PC-3 (cell line): ENCODE measurements around the gene RNASEH2B. TPM values are rescaled to one million over a fixed set of nuclear protein-coding genes. Genes with fewer than 3 reads are reported as not detected.

Experiments
- ATAC-seq: fragments of 200-7000 bp; cut with Tn5 transposase; 2 replicates; pipeline ENCODE4 v1.9.1; 2020; ENCODE audit warnings: mild to moderate bottlenecking, moderate library complexity
- BruUV-seq: library from RNA; stranded (reverse); fragments of 400-500 nt; replicated peaks from 2 replicates; lab custom pipeline; 2021; lab: Mats Ljungman, UMichigan
- CTCF ChIA-PET: fragments of 300-600 bp; sonication (Branson Sonifier 250); formaldehyde crosslinking; loops from one replicate; lab custom pipeline; 2022; ENCODE audit warnings: antibody characterized with exemption; lab: Charles Lee
- POLR2A ChIA-PET: fragments of 300-600 bp; sonication (Branson Sonifier 250); formaldehyde crosslinking; loops from one replicate; lab custom pipeline; 2022; ENCODE audit warnings: antibody characterized with exemption; ENCODE audit not compliant: unreplicated experiment; lab: Charles Lee
- DNase-seq: peaks from one replicate; pipeline ENCODE4 v3.0.0-alpha.2; 2015
- H2AFZ ChIP-seq: fragments of 300-600 bp; sonication (generic); 2 replicates; pipeline ENCODE4 v1.6.0; 2016; ENCODE audit warnings: antibody characterized with exemption, low read length
- H3F3A ChIP-seq: fragments of 300-600 bp; sonication (generic); one replicate; pipeline ENCODE4 v1.6.0; 2017; ENCODE audit warnings: antibody characterized with exemption, low read length, control low read depth, mild to moderate bottlenecking; ENCODE audit not compliant: unreplicated experiment
- H3K27ac ChIP-seq: fragments of 300-600 bp; sonication (generic); 2 replicates; pipeline ENCODE4 v1.5.1; 2016; ENCODE audit warnings: mild to moderate bottlenecking, low read length
- H3K27me3 ChIP-seq: fragments of 300-600 bp; sonication (generic); 2 replicates; pipeline ENCODE4 v1.6.1; 2016; ENCODE audit warnings: low read length, mixed read lengths
- H3K36me3 ChIP-seq: fragments of 300-600 bp; sonication (generic); 2 replicates; pipeline ENCODE4 v1.6.1; 2016; ENCODE audit warnings: low read depth, mixed run types, low read length, mixed read lengths
- H3K4me1 ChIP-seq: fragments of 300-600 bp; sonication (generic); 2 replicates; pipeline ENCODE4 v1.5.1; 2016; ENCODE audit warnings: low read length; ENCODE audit not compliant: insufficient read depth
- H3K4me2 ChIP-seq: fragments of 300-600 bp; sonication (generic); 2 replicates; pipeline ENCODE4 v1.6.0; 2016; ENCODE audit warnings: low read length
- H3K4me3 ChIP-seq: fragments of 300-600 bp; sonication (generic); 2 replicates; pipeline ENCODE4 v1.5.1; 2016; ENCODE audit warnings: mild to moderate bottlenecking, low read length, mixed read lengths
- H3K79me2 ChIP-seq: fragments of 300-600 bp; sonication (generic); 2 replicates; pipeline ENCODE4 v1.6.1; 2017; ENCODE audit warnings: low read length, mixed read lengths
- H3K9ac ChIP-seq: fragments of 300-600 bp; sonication (generic); 2 replicates; pipeline ENCODE4 v1.6.0; 2016; ENCODE audit warnings: mild to moderate bottlenecking, low read length
- H3K9me2 ChIP-seq: fragments of 300-600 bp; sonication (generic); replicated peaks from 2 replicates; pipeline ENCODE4 v1.6.1; 2016; ENCODE audit warnings: mixed run types, low read length, mixed read lengths
- H3K9me3 ChIP-seq: fragments of 300-600 bp; sonication (generic); 2 replicates; pipeline ENCODE4 v1.6.1; 2016; ENCODE audit warnings: low read length, mixed read lengths
- H4K20me1 ChIP-seq: fragments of 300-600 bp; sonication (generic); 2 replicates; pipeline ENCODE4 v1.6.1; 2016; ENCODE audit warnings: low read length, mixed read lengths
- EZH2 ChIP-seq: fragments of 300-600 bp; sonication (generic); IDR thresholded peaks from one replicate; pipeline ENCODE4 v1.6.1; 2017; ENCODE audit warnings: antibody characterized with exemption, mild to moderate bottlenecking, low read length; ENCODE audit not compliant: unreplicated experiment
- EZH2phosphoT487 ChIP-seq: fragments of 300-600 bp; sonication (generic); IDR thresholded peaks from 2 replicates; pipeline ENCODE4 v1.6.1; 2018; ENCODE audit warnings: mild to moderate bottlenecking, antibody characterized with exemption, low read length, borderline replicate concordance
- intact Hi-C: fragments of 100-400 bp; cut with micrococcal nuclease; formaldehyde crosslinking; loops from 2 replicates; pipeline ENCODE4 v1.9.0; 2023
- total RNA-seq: library from RNA; depleted of rRNA; stranded (reverse); fragments of >200 nt; gene quantifications from 2 replicates; pipeline ENCODE4 v1.2.3, GENCODE V29; 2014
- TF ChIP-seq, protein P1 (sequence below): fragments of 300-600 bp; sonication (generic); conservative IDR thresholded peaks from 2 replicates; pipeline ENCODE4 v1.5.1; 2017; ENCODE audit warnings: antibody characterized with exemption, low read depth, mild to moderate bottlenecking, low read length

The RNASEH2B gene
- total RNA-seq, 1 experiment from 2014 or later: 36.0 TPM

GRCh38 chr13:50951366-50951765, 41.8 kb downstream of the RNASEH2B start:
- H4K20me1 ChIP-seq: no peaks in the 10 kb centered on the region
- H3K27ac ChIP-seq: no peak overlapping the region
- H3K4me2 ChIP-seq: no peak overlapping the region
- no peaks in the 10 kb centered on the region; the same call in 1 of the 2 replicates for H3K36me3 ChIP-seq
- no peaks in the 10 kb centered on the region for H3K27me3 ChIP-seq
- DNase-seq (no peak), ATAC-seq (no peak)
- POLR2A ChIA-PET: no interaction called here
- H3K4me3 ChIP-seq: no peak overlapping the region
- intact Hi-C loops: no loop called here
- CTCF ChIA-PET: no interaction called here
- no peaks in the 10 kb centered on the region for H3K9me2 ChIP-seq
- H2AFZ ChIP-seq: no peak overlapping the region
- no peaks in the 10 kb centered on the region for H3K79me2 ChIP-seq
- no peaks in the 10 kb centered on the region for H3K9me3 ChIP-seq
- H3K9ac ChIP-seq: no peak overlapping the region
- TF ChIP-seq EZH2phosphoT487: no peak
- no peak for TF ChIP-seq EZH2
- TF ChIP-seq, protein P1, sequence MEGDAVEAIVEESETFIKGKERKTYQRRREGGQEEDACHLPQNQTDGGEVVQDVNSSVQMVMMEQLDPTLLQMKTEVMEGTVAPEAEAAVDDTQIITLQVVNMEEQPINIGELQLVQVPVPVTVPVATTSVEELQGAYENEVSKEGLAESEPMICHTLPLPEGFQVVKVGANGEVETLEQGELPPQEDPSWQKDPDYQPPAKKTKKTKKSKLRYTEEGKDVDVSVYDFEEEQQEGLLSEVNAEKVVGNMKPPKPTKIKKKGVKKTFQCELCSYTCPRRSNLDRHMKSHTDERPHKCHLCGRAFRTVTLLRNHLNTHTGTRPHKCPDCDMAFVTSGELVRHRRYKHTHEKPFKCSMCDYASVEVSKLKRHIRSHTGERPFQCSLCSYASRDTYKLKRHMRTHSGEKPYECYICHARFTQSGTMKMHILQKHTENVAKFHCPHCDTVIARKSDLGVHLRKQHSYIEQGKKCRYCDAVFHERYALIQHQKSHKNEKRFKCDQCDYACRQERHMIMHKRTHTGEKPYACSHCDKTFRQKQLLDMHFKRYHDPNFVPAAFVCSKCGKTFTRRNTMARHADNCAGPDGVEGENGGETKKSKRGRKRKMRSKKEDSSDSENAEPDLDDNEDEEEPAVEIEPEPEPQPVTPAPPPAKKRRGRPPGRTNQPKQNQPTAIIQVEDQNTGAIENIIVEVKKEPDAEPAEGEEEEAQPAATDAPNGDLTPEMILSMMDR: no peak
- no TSS peak for BruUV-seq
- H3F3A ChIP-seq: no peaks in the 10 kb centered on the region
- H3K4me1 ChIP-seq: no peaks in the 10 kb centered on the region

DNA sequence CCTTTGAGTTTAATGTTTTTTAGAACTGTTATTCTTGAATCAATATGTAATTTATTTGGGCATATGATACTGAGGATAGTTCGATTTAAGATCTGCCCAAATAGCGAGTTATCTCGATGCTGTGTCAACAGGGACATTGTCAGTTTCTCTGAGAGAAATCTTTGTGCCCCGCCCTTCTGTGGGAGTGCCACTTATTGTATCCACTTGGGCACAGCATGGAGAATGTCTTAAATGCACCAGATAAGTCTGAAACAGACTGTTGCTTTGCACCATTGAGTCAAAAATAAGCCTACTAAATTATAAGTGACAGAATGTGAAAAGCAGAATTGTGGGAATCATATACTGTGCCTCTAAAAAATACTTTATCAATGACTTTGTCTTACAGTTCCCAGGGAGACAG, 45.6 kb downstream of the RNASEH2B start:
- ATAC-seq (no peak), DNase-seq (no peak)
- ChIA-PET POLR2A (no interaction called here), CTCF (no interaction called here)
- Histone ChIP-seq H3K4me2 (no peak overlapping the region), H4K20me1 (no peaks in the 10 kb centered on the region), H3K27ac (no peak overlapping the region), H3F3A (no peaks in the 10 kb centered on the region), H3K36me3 (no peaks in the 10 kb centered on the region), H3K79me2 (no peaks in the 10 kb centered on the region), H3K4me3 (no peak overlapping the region), H3K9ac (no peak overlapping the region), H3K9me2 (no peaks in the 10 kb centered on the region), H2AFZ (no peak overlapping the region), H3K27me3 (no peaks in the 10 kb centered on the region), H3K4me1 (no peaks in the 10 kb centered on the region), H3K9me3 (no peaks in the 10 kb centered on the region)
- TF ChIP-seq EZH2 (no peak), EZH2phosphoT487 (no peak)
- TF ChIP-seq, protein P1: no peak
- intact Hi-C loops: no loop called here
- BruUV-seq: no TSS peak

DNA sequence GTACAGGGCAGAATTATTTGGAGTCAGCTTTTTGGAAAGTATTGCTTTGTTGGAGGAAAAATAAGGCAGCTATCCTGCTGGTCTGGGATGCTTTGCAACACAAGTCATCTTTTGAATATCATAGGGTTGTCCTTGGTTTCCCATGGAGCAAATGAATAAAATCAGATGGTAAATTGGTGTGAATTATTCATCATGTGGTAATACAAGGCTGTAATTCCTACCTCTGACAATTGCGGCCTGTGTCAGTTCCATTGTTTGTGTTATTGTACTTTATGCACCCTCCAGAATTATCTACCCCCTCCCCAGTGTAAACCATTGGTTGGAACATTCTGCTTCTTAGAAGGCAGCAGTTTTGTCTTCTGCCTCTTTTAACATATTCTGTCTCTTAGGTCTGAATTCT, 46.2 kb downstream of the RNASEH2B start:
- H3K4me3 ChIP-seq: no peak overlapping the region
- TF ChIP-seq, protein P1: no peak
- TF ChIP-seq EZH2phosphoT487 (no peak), EZH2 (no peak)
- ChIA-PET POLR2A (no interaction called here), CTCF (no interaction called here)
- H3F3A ChIP-seq: no peaks in the 10 kb centered on the region
- no peaks in the 10 kb centered on the region for H3K79me2 ChIP-seq
- H3K9me2 ChIP-seq: no peaks in the 10 kb centered on the region
- no peak overlapping the region for H3K9ac ChIP-seq
- ATAC-seq: no peak
- no peaks in the 10 kb centered on the region for H3K36me3 ChIP-seq
- DNase-seq: no peak
- no TSS peak for BruUV-seq
- no peak overlapping the region for H3K4me2 ChIP-seq
- H3K4me1 ChIP-seq: no peaks in the 10 kb centered on the region
- no peaks in the 10 kb centered on the region for H3K9me3 ChIP-seq
- H2AFZ ChIP-seq: no peak overlapping the region
- no peaks in the 10 kb centered on the region for H3K27me3 ChIP-seq
- H3K27ac ChIP-seq: no peak overlapping the region
- H4K20me1 ChIP-seq: no peaks in the 10 kb centered on the region
- intact Hi-C loops: no loop called here
